ENCODE results near the gene C5.

C5 gene

GRCh38 chr9:120946259-120946658 is 103.8 kb downstream of the C5 start:
- no peak for TF ChIP-seq CTCF (conservative IDR thresholded peaks at IDR 0.05; ENCODE audit: low read depth, low read length)
- H3K4me3 ChIP-seq (ENCODE audit: low read length) = no peak overlapping the region
- no peak for DNase-seq (ENCODE audit: low read depth)

GRCh38 chr9:120944948-120945347 is 105.1 kb downstream of the C5 start:
- H3K4me3 ChIP-seq (ENCODE audit: low read length) = no peak overlapping the region
- DNase-seq (ENCODE audit: low read depth) = no peak
- no peak for TF ChIP-seq CTCF (conservative IDR thresholded peaks at IDR 0.05; ENCODE audit: low read depth, low read length)

DNA sequence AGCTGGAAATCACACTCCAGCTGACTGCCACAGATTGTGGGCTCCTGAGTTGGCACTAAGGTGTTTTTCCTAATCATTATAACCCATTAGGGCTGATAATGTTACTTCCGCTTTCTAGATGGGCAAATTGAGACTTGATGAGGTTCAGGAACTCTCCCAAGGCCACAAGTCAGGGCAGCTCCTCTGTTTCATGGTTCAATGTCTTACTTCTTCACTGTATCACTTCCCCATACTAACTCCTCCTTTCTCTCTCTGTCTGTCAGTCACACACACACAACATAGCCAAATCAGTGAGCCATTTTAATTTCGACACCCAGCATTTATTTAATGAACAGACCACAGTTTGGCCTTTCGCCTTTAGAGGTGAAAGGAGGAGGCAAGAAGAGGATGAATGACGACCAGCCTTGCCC is 105.6 kb downstream of the C5 start:
- no peak for DNase-seq (ENCODE audit: low read depth)
- H3K4me3 ChIP-seq (ENCODE audit: low read length) = no peak overlapping the region
- no peak for TF ChIP-seq CTCF (conservative IDR thresholded peaks at IDR 0.05; ENCODE audit: low read depth, low read length)

DNA sequence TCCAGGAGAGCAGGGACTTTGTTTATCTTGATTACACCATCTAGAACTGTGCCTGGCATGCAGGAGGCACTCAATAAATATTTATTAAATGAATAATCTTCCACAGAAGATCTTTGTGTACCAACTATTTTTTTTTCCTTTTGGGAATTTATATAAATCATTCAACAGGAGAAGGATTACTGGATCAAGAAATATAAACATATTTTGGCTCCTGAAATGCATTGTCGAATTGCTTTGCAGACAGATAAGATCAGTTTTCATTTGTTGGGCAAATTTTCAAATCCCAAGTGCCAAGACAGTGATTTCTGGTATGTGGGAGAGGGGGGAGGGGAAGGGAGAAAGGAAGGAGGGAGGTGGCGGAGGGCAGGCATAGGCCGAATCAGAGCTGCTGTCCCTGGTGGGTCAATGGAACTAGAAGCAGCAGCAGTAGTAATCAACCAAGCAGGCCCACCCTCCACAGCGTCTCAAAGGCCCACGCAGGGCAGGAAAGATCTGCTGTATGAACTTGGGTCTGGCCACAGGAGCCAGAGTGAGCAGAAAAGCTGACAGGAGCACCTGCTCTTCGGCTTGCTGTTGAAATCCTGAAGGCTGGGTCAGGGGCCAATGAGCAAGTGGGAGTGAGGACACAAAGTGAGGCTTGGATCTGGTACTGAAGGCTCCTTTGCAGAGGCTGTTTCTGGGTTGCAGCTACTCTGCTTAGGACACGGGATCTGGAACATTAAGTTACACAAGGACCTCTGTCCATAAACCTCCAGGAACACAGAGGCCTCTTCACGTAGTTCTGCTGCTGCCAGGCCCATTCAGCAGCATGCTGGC is 107.7 kb downstream of the C5 start:
- H3K4me3 ChIP-seq (ENCODE audit: low read length) = no peak overlapping the region
- DNase-seq (ENCODE audit: low read depth) = no peak
- no peak for TF ChIP-seq CTCF (conservative IDR thresholded peaks at IDR 0.05; ENCODE audit: low read depth, low read length)

DNA sequence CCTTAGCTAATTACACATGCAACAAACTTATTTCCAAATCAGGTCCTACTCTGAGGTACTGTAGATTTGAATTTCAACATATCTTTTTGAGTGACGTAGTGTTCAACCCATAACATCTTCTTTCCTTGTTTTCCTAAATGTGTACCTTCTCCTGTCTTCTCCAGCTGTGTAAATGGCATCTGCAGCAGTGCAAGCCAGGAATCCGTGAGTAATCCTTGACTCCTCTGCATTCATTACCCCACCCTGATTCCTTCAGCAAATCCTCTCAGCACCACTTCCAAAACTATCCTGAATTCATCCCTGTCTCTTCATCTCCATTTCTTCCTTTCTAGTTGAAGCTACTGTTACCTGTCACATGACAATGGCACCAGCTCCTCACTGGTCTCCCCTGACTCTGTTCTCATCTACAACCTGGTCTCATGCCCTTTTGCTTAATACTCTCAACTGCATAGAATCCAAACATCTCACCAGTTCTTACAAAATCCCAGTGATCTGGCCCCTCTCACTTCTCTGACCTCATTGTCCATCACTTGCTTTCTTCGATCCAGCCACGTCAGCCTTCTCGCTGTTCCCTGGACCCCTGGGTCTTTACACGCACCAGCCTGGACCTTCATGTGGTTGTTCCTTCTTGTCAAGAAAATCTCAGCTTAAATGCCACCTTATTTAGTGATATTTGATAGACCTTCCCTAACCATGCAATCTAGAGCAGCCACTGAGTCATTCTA is 108.9 kb downstream of the C5 start:
- no peak for TF ChIP-seq CTCF (conservative IDR thresholded peaks at IDR 0.05; ENCODE audit: low read depth, low read length)
- no peak overlapping the region for H3K4me3 ChIP-seq (ENCODE audit: low read length)
- DNase-seq (ENCODE audit: low read depth) = no peak

DNA sequence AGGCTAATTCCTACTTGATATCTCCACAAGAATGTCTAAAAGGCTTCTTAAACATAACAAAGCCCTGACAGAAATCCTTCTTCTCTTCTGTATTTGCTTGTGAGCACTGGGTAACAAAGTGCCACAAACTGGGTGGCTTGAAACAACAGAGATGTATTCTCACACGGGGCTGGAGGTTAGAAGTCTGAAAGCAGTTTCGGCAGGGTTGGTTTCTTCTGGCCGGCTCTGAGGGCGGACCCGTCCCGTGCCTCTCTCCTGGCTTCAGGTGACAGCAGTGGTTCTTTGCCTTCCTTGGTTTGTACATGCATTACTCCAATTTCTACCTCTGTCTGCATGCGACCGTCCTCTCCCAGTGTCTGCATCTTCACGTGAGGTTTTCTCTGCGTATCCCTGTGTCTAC is 109.5 kb downstream of the C5 start:
- TF ChIP-seq CTCF (conservative IDR thresholded peaks at IDR 0.05; ENCODE audit: low read depth, low read length) = no peak
- H3K4me3 ChIP-seq (ENCODE audit: low read length) = no peak overlapping the region
- no peak for DNase-seq (ENCODE audit: low read depth)

DNA sequence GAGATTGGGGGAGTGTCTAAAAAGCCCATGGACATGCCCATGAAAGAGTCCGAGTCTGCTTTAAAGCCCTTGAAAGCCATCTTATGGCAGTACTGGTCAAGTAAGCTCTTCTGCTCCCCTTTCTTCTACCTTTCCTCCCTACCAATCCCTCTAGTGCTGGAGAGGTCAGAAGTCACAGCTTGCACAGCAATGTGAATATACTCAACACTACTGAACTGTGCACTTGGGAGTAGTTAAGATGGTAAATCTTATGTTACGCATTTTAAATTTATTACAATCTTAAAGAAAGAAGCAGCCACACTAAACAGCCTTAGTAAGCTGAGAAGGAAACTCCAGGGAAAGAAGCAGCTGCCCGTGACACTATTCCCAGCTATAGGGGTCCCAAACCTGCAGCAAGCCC is 111.2 kb downstream of the C5 start:
- DNase-seq (ENCODE audit: low read depth) = no peak
- no peak overlapping the region for H3K4me3 ChIP-seq (ENCODE audit: low read length)
- no peak for TF ChIP-seq CTCF (conservative IDR thresholded peaks at IDR 0.05; ENCODE audit: low read depth, low read length)

All from retinal pigment epithelial cell (primary cell).